H1 (cell line): ENCODE results near the gene ASRGL1. TPM values are rescaled to one million over a fixed set of nuclear protein-coding genes. Genes with fewer than 3 reads are reported as not detected.

Source experiments
- EZH2 ChIP-seq: fragments of 200-600 bp; sonication (generic); IDR thresholded peaks from 2 replicates; pipeline ENCODE4 v1.7.1; 2012; ENCODE audit warnings: low read depth, mild to moderate bottlenecking, moderate library complexity, low read length, inconsistent platforms; ENCODE audit not compliant: severe bottlenecking
- POLR2A ChIP-seq, 2 experiments: IDR thresholded peaks; 1 replicate in 1 of 2; 2 replicates in 1 of 2; pipeline ENCODE4 v1.6.1; 2011; ENCODE audit warnings: low read depth in 2 of 2, low read length in 2 of 2, mild to moderate bottlenecking in 2 of 2; ENCODE audit errors: control extremely low read depth in 1 of 2
- RNF2 ChIP-seq: fragments of 200-900, 300-1000 bp; sonication (generic); IDR thresholded peaks from 2 replicates; pipeline ENCODE4 v1.7.1; 2016; ENCODE audit warnings: borderline replicate concordance, low read depth, mild to moderate bottlenecking, antibody characterized with exemption, low read length; ENCODE audit not compliant: poor library complexity, severe bottlenecking; ENCODE audit errors: missing control alignments
- polyA plus RNA-seq, 7 experiments: library from polyadenylated mRNA; depleted of rRNA in 3 of 7; stranded (reverse) in 5 of 7; unstranded in 2 of 7; fragments of >200 nt in 5 of 7; fragments of 200-250 nt in 2 of 7; gene quantifications; 1 replicate in 5 of 7; 2 replicates in 1 of 7; 4 replicates in 1 of 7; pipeline versions ENCODE4 v1.2.1 to v1.2.3, GENCODE V29; 2011 to 2013; ENCODE audit warnings: missing spikeins in 2 of 7, mixed read lengths in 2 of 7
- total RNA-seq: library from RNA; stranded (reverse); fragmentation: NEBNext Ultra II Directional; extraction: Animal tissue kit (Norgen Biotek cat#: 25700); gene quantifications from 2 replicates; pipeline ENCODE4 v1.2.1, GENCODE V29; 2021

The ASRGL1 gene
- total and polyA plus RNA-seq, 2 of the 8 experiments (the other 6 are each of a cell fraction or from before 2014, with no cell fraction given) = 19.9 to 23.5 TPM

DNA sequence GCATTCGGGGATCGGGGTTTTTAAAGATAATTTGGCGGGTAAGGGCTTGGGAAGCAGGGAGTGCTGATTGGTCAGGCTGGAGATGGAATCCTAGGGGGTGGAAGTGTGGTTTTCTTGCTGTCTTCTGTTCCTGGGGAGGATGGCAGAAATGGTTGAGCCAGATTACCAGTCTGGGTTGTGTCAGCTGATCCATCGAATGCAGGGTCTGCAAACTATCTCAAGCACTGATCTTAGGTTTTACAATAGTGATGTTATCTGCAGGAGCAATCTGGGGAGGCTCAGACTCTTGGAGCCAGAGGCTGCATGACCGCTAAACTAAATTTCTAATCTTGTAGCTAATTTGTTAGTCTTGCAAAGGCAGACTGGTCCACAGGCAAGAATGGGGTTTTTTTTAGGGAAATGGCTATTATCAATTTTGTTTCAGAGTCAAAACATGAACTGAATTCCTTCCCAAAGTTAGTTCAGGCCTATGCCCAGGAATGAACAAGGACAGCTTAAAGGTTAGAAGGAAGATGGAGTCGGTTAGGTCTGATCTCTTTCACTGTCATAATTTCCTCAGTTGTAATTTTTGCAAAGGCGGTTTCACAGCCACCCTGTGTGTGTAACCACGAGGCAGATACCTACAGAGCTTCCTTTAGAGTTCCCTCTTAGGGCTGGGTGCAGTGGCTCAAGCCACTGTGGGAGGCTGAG lies 91.8 kb downstream of the ASRGL1 start (continued):
- no peak for TF ChIP-seq POLR2A (IDR thresholded peaks at IDR 0.05; ENCODE audit: control extremely low read depth in 1 of 2, low read depth in 2 of 2, low read length in 2 of 2)
- no peak for TF ChIP-seq EZH2
- no peak for TF ChIP-seq RNF2
